Measurements from ENCODE around the gene GPC6.
A peak's percentile ranks its signal among the peaks of the same experiment; 100 is the strongest.

Gene GPC6

DNA sequence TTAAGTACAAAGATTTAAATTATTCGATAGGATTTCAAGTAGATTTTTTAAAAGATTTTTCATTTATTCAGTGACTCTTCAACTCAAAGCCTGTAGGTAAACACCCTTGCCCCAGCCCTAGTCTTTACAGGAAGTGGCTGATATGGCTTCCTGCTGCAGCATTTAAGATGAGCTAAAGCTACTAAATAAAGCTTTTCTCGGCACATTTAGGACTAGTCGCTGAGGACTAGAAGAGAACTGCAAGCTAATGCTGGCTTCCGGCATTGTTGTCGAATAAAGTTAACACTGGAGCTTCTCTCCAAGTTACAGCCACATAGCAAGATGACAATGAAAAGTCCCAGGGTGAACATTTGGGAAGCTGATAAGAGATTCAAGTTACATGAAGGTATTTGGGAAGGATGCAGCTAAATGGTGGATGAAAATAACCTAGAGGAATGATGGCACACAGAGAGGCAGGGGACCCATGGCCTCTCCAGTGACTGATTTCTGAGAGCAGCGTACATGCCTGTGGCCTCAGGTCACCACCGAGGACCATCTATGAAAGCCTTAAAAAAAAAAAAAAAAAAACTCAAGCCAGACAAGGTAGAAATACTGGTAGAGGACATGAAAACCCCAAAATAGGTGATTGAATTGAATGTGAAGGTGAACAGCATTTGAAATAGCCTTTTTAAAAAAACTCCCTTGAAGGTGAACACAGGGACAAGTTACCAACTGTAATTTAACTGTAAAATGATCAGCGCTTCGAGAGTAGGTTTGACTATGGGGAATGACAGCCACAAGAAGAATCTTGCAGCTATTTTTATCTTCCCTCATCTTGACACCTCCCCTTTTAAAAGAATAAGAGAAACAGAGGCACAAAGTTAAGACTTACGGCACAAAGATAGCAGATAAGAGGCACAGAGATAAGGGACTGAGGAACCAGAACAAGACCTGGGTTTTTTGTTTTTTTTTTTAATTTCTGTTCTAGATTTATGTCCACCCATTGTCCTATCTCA, 1097.5 kb downstream of the GPC6 start:
- Histone ChIP-seq H2AFZ (ENCODE audit: low read depth) (no peak overlapping the region), H3K4me1 (ENCODE audit: low read depth, poor library complexity, severe bottlenecking) (peaks cover 35% of the 10 kb centered on the region), H3K79me2 (ENCODE audit: insufficient read depth, low read depth) (no peaks in the 10 kb centered on the region), H3K27me3 (ENCODE audit: insufficient read depth, low read depth) (no peaks in the 10 kb centered on the region), H3K9ac (no peak overlapping the region), H3K27ac (no peak overlapping the region), H3K4me3 (IDR thresholded peaks at IDR 0.05; ENCODE audit: insufficient read depth, low read depth, low read length) (no peak overlapping the region), H4K20me1 (ENCODE audit: insufficient read depth) (no peaks in the 10 kb centered on the region), H3K4me2 (no peak overlapping the region), H3K36me3 (ENCODE audit: insufficient read depth) (no peaks in the 10 kb centered on the region)
- TF ChIP-seq, protein P1, sequence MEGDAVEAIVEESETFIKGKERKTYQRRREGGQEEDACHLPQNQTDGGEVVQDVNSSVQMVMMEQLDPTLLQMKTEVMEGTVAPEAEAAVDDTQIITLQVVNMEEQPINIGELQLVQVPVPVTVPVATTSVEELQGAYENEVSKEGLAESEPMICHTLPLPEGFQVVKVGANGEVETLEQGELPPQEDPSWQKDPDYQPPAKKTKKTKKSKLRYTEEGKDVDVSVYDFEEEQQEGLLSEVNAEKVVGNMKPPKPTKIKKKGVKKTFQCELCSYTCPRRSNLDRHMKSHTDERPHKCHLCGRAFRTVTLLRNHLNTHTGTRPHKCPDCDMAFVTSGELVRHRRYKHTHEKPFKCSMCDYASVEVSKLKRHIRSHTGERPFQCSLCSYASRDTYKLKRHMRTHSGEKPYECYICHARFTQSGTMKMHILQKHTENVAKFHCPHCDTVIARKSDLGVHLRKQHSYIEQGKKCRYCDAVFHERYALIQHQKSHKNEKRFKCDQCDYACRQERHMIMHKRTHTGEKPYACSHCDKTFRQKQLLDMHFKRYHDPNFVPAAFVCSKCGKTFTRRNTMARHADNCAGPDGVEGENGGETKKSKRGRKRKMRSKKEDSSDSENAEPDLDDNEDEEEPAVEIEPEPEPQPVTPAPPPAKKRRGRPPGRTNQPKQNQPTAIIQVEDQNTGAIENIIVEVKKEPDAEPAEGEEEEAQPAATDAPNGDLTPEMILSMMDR (conservative IDR thresholded peaks at IDR 0.05; ENCODE audit: low read depth, low read length): no peak

DNA sequence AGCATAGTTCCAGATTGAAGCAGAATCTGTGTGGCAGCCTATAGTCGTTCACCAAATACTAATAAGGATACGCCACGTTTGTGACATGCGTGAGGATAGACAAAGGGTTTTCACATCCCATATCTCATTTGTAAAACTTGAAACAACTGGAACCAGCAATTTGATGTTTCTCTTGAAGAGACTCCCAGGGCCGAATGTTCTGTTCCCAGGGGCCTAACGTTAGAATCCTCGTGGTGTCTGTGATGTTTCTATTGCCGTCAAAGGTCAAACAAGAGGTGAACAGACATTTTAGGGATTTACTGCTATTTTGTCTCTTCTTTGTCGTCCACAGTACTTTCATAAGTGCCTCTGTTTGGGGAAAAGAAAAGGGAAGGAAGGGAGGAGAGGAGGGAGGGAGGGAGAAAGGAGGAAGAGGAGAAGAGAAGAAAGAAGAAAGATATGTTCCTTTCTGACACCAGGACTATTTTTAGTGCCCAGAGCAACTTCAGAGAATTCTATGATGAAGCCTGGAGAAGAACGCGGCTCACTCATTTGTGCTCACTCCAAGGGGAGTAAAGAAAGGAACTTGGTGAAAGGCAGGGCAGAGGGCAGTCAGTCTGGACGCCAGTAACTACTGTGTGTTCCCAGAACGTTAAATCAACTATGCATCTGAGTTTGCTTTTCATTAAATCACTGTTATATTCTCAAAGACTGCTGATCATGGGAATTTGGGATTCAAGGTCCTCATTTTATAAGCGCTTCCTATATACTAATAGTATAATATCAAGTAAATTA, 1098.3 kb downstream of the GPC6 start:
- no peaks in the 10 kb centered on the region for H4K20me1 ChIP-seq (ENCODE audit: insufficient read depth)
- peaks cover 26% of the 10 kb centered on the region for H3K4me1 ChIP-seq (ENCODE audit: low read depth, poor library complexity, severe bottlenecking)
- no peaks in the 10 kb centered on the region for H3K27me3 ChIP-seq (ENCODE audit: insufficient read depth, low read depth)
- TF ChIP-seq, protein P1 (conservative IDR thresholded peaks at IDR 0.05; ENCODE audit: low read depth, low read length): no peak
- H3K4me3 ChIP-seq (IDR thresholded peaks at IDR 0.05; ENCODE audit: insufficient read depth, low read depth, low read length): no peak overlapping the region
- H3K4me2 ChIP-seq: no peak overlapping the region
- no peak overlapping the region for H3K27ac ChIP-seq
- no peak overlapping the region for H3K9ac ChIP-seq
- no peak overlapping the region for H2AFZ ChIP-seq (ENCODE audit: low read depth)
- H3K36me3 ChIP-seq (ENCODE audit: insufficient read depth): no peaks in the 10 kb centered on the region
- no peaks in the 10 kb centered on the region for H3K79me2 ChIP-seq (ENCODE audit: insufficient read depth, low read depth)

DNA sequence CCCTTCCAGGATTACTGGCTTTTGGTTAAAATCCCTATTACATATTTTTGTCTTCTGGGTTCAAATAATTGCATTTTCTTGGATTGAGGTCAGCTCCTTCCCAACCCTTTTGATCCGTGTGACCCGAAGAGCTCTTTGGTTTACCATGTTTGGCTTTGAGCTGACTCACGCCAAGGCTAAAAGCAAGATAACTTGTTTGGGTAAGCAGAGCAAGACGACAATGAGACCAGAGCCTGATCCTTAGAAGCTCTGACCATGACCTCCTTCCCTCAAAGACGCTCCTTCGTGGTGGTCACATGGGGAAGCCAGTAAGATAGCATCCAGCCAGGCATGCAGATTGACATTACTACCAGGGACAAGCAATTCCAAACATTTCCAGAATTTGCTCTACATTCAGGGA, 1099.0 kb downstream of the GPC6 start:
- Histone ChIP-seq H4K20me1 (ENCODE audit: insufficient read depth) (no peaks in the 10 kb centered on the region), H3K4me2 (no peak overlapping the region)

DNA sequence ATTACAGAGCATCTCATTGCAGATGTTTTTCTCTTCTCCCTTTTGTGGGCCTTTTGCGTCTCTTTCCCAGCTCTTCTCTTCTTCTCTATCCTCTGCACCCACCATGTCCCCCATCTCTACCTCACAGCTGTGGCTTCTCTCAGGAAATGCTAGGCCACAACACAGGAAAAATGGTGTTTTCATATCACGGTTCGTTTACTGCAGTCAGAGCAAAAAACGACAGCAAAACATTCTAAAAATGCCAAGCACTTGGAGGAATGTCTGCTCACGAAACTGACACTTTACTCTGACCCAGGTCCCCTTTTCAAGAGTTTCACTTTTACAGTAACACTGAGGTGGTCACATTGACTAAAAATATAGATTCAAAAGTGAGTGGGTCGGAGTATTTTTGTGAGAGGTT, 1100.7 kb downstream of the GPC6 start:
- Histone ChIP-seq H4K20me1 (ENCODE audit: insufficient read depth) (no peaks in the 10 kb centered on the region), H3K36me3 (ENCODE audit: insufficient read depth) (no peaks in the 10 kb centered on the region), H3K79me2 (ENCODE audit: insufficient read depth, low read depth) (no peaks in the 10 kb centered on the region), H3K4me1 (ENCODE audit: low read depth, poor library complexity, severe bottlenecking) (peaks cover 22% of the 10 kb centered on the region), H2AFZ (ENCODE audit: low read depth) (no peak overlapping the region), H3K27ac (peak overlapping the region; percentile 19; the same call in 1 of the 2 replicates), H3K9ac (peak overlapping the region; percentile 22; the same call in 1 of the 2 replicates), H3K4me2 (peak overlapping the region; percentile 54), H3K27me3 (ENCODE audit: insufficient read depth, low read depth) (no peaks in the 10 kb centered on the region), H3K4me3 (IDR thresholded peaks at IDR 0.05; ENCODE audit: insufficient read depth, low read depth, low read length) (no peak overlapping the region)
- TF ChIP-seq, protein P1 (conservative IDR thresholded peaks at IDR 0.05; ENCODE audit: low read depth, low read length): no peak

More for the DNA sequence above, 1099.0 kb downstream of the GPC6 start:
- Histone ChIP-seq H3K27ac (no peak overlapping the region), H3K4me1 (ENCODE audit: low read depth, poor library complexity, severe bottlenecking) (peaks cover 22% of the 10 kb centered on the region), H3K27me3 (ENCODE audit: insufficient read depth, low read depth) (no peaks in the 10 kb centered on the region), H3K79me2 (ENCODE audit: insufficient read depth, low read depth) (no peaks in the 10 kb centered on the region), H3K36me3 (ENCODE audit: insufficient read depth) (no peaks in the 10 kb centered on the region), H2AFZ (ENCODE audit: low read depth) (no peak overlapping the region), H3K9ac (no peak overlapping the region), H3K4me3 (IDR thresholded peaks at IDR 0.05; ENCODE audit: insufficient read depth, low read depth, low read length) (no peak overlapping the region)
- TF ChIP-seq, protein P1 (conservative IDR thresholded peaks at IDR 0.05; ENCODE audit: low read depth, low read length): no peak
